WERI-Rb-1 (cell line): ENCODE measurements around the gene PBX3.
A peak's percentile ranks its signal among the peaks of the same experiment; 100 is the strongest.

Experiments used
- DNase-seq: peaks from one replicate; pipeline ENCODE4 v3.0.0-alpha.2; 2020
- H3K27ac ChIP-seq: fragments of 250-450 bp; sonication (Bioruptor Pico); 2 replicates; pipeline ENCODE4 v1.5.1; 2020; ENCODE audit warnings: mild to moderate bottlenecking, moderate library complexity
- H3K27me3 ChIP-seq: fragments of 250-450 bp; sonication (Bioruptor Pico); 2 replicates; pipeline ENCODE4 v1.5.1; 2021; ENCODE audit warnings: mild to moderate bottlenecking, low read depth, moderate library complexity; ENCODE audit not compliant: insufficient read depth, severe bottlenecking
- H3K36me3 ChIP-seq: fragments of 250-450 bp; sonication (Bioruptor Pico); 2 replicates; pipeline ENCODE4 v1.5.1; 2020; ENCODE audit warnings: mild to moderate bottlenecking, moderate library complexity
- H3K4me3 ChIP-seq: 2 replicates; pipeline ENCODE4 v1.5.1; 2011; ENCODE audit warnings: low read depth, mild to moderate bottlenecking, control low read depth, low read length
- H3K9me3 ChIP-seq: fragments of 250-450 bp; sonication (Bioruptor Pico); 2 replicates; pipeline ENCODE4 v1.5.1; 2021; ENCODE audit warnings: mild to moderate bottlenecking, moderate library complexity; ENCODE audit not compliant: severe bottlenecking
- CTCF ChIP-seq: IDR thresholded peaks from 2 replicates; pipeline ENCODE4 v1.5.1; 2011; ENCODE audit warnings: low read depth, mild to moderate bottlenecking, control low read depth, inconsistent platforms, low read length

The PBX3 gene

DNA sequence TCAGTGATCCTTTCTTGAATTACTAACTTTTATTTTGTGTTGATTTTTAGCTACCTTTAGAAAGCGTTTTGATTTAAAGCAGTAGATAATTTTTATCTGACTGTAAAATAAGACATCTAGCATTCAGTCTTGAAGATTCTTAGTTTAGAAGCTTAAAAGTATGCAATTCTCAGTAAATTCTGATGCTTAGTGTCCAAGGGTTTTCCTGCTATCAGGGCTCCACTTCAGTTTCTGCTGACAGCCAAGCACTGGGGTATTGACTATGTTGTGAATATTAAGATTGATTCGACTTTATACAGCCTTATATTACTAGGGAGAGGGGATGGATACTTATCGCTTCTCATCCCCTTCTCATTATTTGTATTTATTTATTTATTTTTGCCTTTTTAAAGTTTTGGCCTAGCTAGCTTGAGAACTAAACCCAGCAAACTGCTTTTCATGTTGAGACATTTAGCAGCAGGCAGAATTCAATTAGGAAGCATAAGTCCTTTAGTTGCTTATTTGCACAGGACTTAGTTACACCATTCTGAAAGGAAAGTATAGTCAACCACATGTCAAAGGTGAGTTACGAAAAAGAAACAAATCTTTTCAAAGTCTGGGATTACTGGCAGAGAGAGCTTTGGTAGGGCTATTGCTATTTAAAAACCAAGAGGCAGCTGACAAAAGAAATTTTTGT is 2.9 kb downstream of the PBX3 start:
- H3K4me3 ChIP-seq, result peak overlapping the region; percentile 73
- H3K27ac ChIP-seq, result peak overlapping the region; percentile 52
- H3K27me3 ChIP-seq, result no peaks in the 10 kb centered on the region
- no peak for TF ChIP-seq CTCF
- no peak for DNase-seq
- peaks cover 33% of the 10 kb centered on the region for H3K36me3 ChIP-seq
- no peaks in the 10 kb centered on the region for H3K9me3 ChIP-seq

DNA sequence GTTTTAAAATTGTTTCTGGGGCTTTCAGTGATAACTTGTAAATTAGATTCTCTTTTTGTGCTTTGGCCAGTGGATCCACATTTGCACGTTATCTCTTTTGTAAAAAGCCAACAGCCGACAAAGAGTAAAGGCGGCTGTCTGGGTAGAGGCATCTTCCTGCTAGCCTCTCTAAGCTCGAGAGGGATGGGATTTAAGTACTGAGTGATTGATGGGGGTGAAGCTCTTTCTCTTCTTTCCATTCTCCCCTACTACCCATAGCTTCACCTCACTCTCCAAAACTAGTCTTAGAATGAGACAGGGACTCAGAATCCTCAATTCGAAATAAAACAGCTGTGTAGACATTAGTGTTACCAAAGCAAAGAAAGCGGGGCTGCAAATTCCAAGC is 3.4 kb downstream of the PBX3 start:
- TF ChIP-seq CTCF, result no peak
- H3K36me3 ChIP-seq, result peaks cover 33% of the 10 kb centered on the region
- H3K27ac ChIP-seq, result peak overlapping the region; percentile 52
- H3K9me3 ChIP-seq, result no peaks in the 10 kb centered on the region
- peak overlapping the region; percentile 27 for H3K4me3 ChIP-seq
- peak; percentile 43 for DNase-seq
- H3K27me3 ChIP-seq, result no peaks in the 10 kb centered on the region

- Histone ChIP-seq H3K27me3 (no peaks in the 10 kb centered on the region), H3K4me3 (no peak overlapping the region), H3K27ac (no peak overlapping the region), H3K9me3 (no peaks in the 10 kb centered on the region), H3K36me3 (peaks cover 35% of the 10 kb centered on the region)
- DNase-seq, result no peak
- no peak for TF ChIP-seq CTCF
These were observed 5.0 kb downstream of the PBX3 start for GRCh38 chr9:125752070-125752628.

GRCh38 chr9:125754096-125754495 is 6.9 kb downstream of the PBX3 start:
- Histone ChIP-seq H3K4me3 (no peak overlapping the region), H3K27ac (no peak overlapping the region), H3K36me3 (peaks cover 28% of the 10 kb centered on the region), H3K27me3 (no peaks in the 10 kb centered on the region), H3K9me3 (no peaks in the 10 kb centered on the region)
- no peak for DNase-seq
- no peak for TF ChIP-seq CTCF

GRCh38 chr9:125755340-125755739 is 8.2 kb downstream of the PBX3 start:
- Histone ChIP-seq H3K9me3 (no peaks in the 10 kb centered on the region), H3K36me3 (peaks cover 20% of the 10 kb centered on the region), H3K27me3 (no peaks in the 10 kb centered on the region), H3K4me3 (no peak overlapping the region), H3K27ac (no peak overlapping the region)
- no peak for DNase-seq
- no peak for TF ChIP-seq CTCF

DNA sequence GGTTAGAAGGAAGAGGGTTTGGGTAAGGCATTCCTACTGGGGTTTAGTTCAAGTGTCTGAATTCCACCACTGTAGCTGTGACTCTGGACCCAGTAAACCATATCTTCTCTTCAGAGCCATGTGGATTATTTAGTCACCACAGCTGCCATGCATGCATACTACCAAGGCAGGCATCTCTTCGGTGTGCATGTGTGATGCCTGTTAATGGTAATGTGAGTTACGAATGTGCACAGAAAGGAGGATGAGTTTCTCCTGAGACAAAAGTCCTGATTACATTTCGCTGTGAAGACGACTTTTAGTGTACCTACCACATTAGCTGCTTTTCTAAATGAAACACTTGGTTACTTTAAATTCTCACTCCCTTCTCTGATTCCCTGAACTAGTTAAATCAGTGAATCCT is 9.3 kb downstream of the PBX3 start:
- peaks cover 15% of the 10 kb centered on the region for H3K36me3 ChIP-seq
- no peaks in the 10 kb centered on the region for H3K27me3 ChIP-seq
- no peak overlapping the region for H3K4me3 ChIP-seq
- H3K27ac ChIP-seq, result no peak overlapping the region
- TF ChIP-seq CTCF, result no peak
- DNase-seq, result no peak
- no peaks in the 10 kb centered on the region for H3K9me3 ChIP-seq
